ENCODE data around the gene NPR2. TPM values are rescaled to one million over a fixed set of nuclear protein-coding genes. Genes with fewer than 3 reads are reported as not detected.
A peak's percentile ranks its signal among the peaks of the same experiment; 100 is the strongest.

Gene NPR2
- total RNA-seq, 1 donor from 2014 or later: 40.2 TPM

- Mint-ChIP-seq H3K4me3 (ENCODE audit: unreplicated experiment) (no peak overlapping the region), H3K9me3 (ENCODE audit: low read depth) (no peaks in the 10 kb centered on the region), H3K4me1 (ENCODE audit: low read depth) (peaks cover 38% of the 10 kb centered on the region), H3K27me3 (ENCODE audit: low read depth) (no peaks in the 10 kb centered on the region), H3K36me3 (ENCODE audit: low read depth) (peaks cover 26% of the 10 kb centered on the region), H3K27ac (ENCODE audit: unreplicated experiment) (peak overlapping the region; percentile 30)
- no peak for DNase-seq (ENCODE audit: low spot score)
- no peak for TF ChIP-seq CTCF (IDR thresholded peaks at IDR 0.05)
Measured at GRCh38 chr9:35798658-35799374, 7.4 kb downstream of the NPR2 start.

- Mint-ChIP-seq H3K4me3 (ENCODE audit: unreplicated experiment) (no peak overlapping the region), H3K27ac (ENCODE audit: unreplicated experiment) (no peak overlapping the region)
- TF ChIP-seq CTCF (IDR thresholded peaks at IDR 0.05): no peak
Measured at GRCh38 chr9:35800530-35800929, 9.1 kb downstream of the NPR2 start.

GRCh38 chr9:35801328-35802128 is 10.1 kb downstream of the NPR2 start:
- DNase-seq (ENCODE audit: low spot score): no peak
- no peaks in the 10 kb centered on the region for H3K27me3 Mint-ChIP-seq (ENCODE audit: low read depth)
- peaks cover 32% of the 10 kb centered on the region for H3K36me3 Mint-ChIP-seq (ENCODE audit: low read depth)
- no peak for TF ChIP-seq CTCF (IDR thresholded peaks at IDR 0.05)
- H3K4me1 Mint-ChIP-seq (ENCODE audit: low read depth): peaks cover 17% of the 10 kb centered on the region
- no peak overlapping the region for H3K27ac Mint-ChIP-seq (ENCODE audit: unreplicated experiment)
- no peaks in the 10 kb centered on the region for H3K9me3 Mint-ChIP-seq (ENCODE audit: low read depth)
- H3K4me3 Mint-ChIP-seq (ENCODE audit: unreplicated experiment): no peak overlapping the region

More at GRCh38 chr9:35800530-35800929, 9.1 kb downstream of the NPR2 start:
- Mint-ChIP-seq H3K9me3 (ENCODE audit: low read depth) (no peaks in the 10 kb centered on the region), H3K36me3 (ENCODE audit: low read depth) (peaks cover 26% of the 10 kb centered on the region), H3K4me1 (ENCODE audit: low read depth) (peaks cover 21% of the 10 kb centered on the region), H3K27me3 (ENCODE audit: low read depth) (no peaks in the 10 kb centered on the region)
- no peak for DNase-seq (ENCODE audit: low spot score)

- no peak overlapping the region for H3K27ac Mint-ChIP-seq (ENCODE audit: unreplicated experiment)
- TF ChIP-seq CTCF (IDR thresholded peaks at IDR 0.05): no peak
- no peaks in the 10 kb centered on the region for H3K4me1 Mint-ChIP-seq (ENCODE audit: low read depth)
- DNase-seq (ENCODE audit: low spot score): no peak
- no peaks in the 10 kb centered on the region for H3K27me3 Mint-ChIP-seq (ENCODE audit: low read depth)
- H3K36me3 Mint-ChIP-seq (ENCODE audit: low read depth): peaks cover 26% of the 10 kb centered on the region
- no peaks in the 10 kb centered on the region for H3K9me3 Mint-ChIP-seq (ENCODE audit: low read depth)
- H3K4me3 Mint-ChIP-seq (ENCODE audit: unreplicated experiment): no peak overlapping the region
Measured at GRCh38 chr9:35806101-35806500, 14.7 kb downstream of the NPR2 start.

GRCh38 chr9:35808433-35808832 is 17.0 kb downstream of the NPR2 start:
- peaks cover 16% of the 10 kb centered on the region for H3K4me1 Mint-ChIP-seq (ENCODE audit: low read depth)
- H3K9me3 Mint-ChIP-seq (ENCODE audit: low read depth): no peaks in the 10 kb centered on the region
- H3K36me3 Mint-ChIP-seq (ENCODE audit: low read depth): peaks cover 13% of the 10 kb centered on the region
- no peaks in the 10 kb centered on the region for H3K27me3 Mint-ChIP-seq (ENCODE audit: low read depth)
- no peak overlapping the region for H3K4me3 Mint-ChIP-seq (ENCODE audit: unreplicated experiment)
- no peak overlapping the region for H3K27ac Mint-ChIP-seq (ENCODE audit: unreplicated experiment)
- TF ChIP-seq CTCF (IDR thresholded peaks at IDR 0.05): no peak
- no peak for DNase-seq (ENCODE audit: low spot score)

All from chondrocyte (in vitro differentiated cells).